HUES64 (cell line): ENCODE results near the gene GLYR1.
A peak's percentile ranks its signal among the peaks of the same experiment; 100 is the strongest.

Source experiments
- H3K27ac ChIP-seq: 2 replicates; pipeline ENCODE4 v1.7.0; 2013; ENCODE audit warnings: low read depth, low read length, inconsistent platforms
- H3K27me3 ChIP-seq: 2 replicates; pipeline ENCODE4 v1.6.1; 2013; ENCODE audit warnings: mild to moderate bottlenecking, low read length; ENCODE audit not compliant: insufficient read depth
- H3K36me3 ChIP-seq: 2 replicates; pipeline ENCODE4 v1.6.1; 2013; ENCODE audit warnings: mild to moderate bottlenecking, low read length; ENCODE audit not compliant: insufficient read depth
- H3K4me1 ChIP-seq: 2 replicates; pipeline ENCODE4 v1.6.1; 2013; ENCODE audit warnings: mild to moderate bottlenecking, low read length, moderate library complexity; ENCODE audit not compliant: insufficient read depth
- H3K4me3 ChIP-seq: 2 replicates; pipeline ENCODE4 v1.5.1; 2013; ENCODE audit warnings: mild to moderate bottlenecking, low read length, moderate library complexity
- H3K9ac ChIP-seq: 2 replicates; pipeline ENCODE4 v1.6.1; 2013; ENCODE audit warnings: mild to moderate bottlenecking, low read depth, low read length
- H3K9me3 ChIP-seq: 2 replicates; pipeline ENCODE4 v1.6.1; 2013; ENCODE audit warnings: low read depth, low read length; ENCODE audit not compliant: insufficient read depth
- WGBS: fragments of 150-250, 120-280 bp; methylation state at CpG from one replicate; pipeline ENCODE4 v1.1.7; 2013; ENCODE audit warnings: missing lambda C conversion rate; 5-methylcytosine and 5-hydroxymethylcytosine counted together

GLYR1 gene

DNA sequence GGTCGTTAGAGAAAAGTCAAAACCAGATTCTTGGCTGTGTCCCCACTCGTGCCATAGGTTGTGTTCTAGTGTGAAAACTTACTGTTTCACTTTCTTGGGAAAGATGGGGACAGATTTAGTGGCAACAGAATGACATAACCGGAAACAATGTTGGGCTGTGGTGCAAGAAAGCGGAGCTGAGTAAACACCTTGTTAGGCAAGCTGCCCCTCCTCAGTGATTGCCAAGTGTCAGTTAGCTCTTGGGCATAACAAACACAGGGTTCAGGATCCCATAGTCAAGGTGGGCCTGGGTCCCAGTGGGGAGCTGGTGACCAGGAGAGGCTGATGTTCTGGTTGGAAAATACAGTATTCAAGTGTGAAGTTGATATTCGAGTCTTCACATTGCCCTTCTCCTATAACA is 15.6 kb upstream of the GLYR1 start:
- H3K4me1 ChIP-seq, result no peaks in the 10 kb centered on the region
- no peaks in the 10 kb centered on the region for H3K9me3 ChIP-seq
- H3K27ac ChIP-seq, result no peak overlapping the region
- peaks cover 68% of the 10 kb centered on the region for H3K36me3 ChIP-seq
- H3K9ac ChIP-seq, result no peak overlapping the region
- H3K4me3 ChIP-seq, result no peak overlapping the region
- H3K27me3 ChIP-seq, result no peaks in the 10 kb centered on the region
- 95% methylated on average over 4 of the region's 5 CpGs for WGBS

DNA sequence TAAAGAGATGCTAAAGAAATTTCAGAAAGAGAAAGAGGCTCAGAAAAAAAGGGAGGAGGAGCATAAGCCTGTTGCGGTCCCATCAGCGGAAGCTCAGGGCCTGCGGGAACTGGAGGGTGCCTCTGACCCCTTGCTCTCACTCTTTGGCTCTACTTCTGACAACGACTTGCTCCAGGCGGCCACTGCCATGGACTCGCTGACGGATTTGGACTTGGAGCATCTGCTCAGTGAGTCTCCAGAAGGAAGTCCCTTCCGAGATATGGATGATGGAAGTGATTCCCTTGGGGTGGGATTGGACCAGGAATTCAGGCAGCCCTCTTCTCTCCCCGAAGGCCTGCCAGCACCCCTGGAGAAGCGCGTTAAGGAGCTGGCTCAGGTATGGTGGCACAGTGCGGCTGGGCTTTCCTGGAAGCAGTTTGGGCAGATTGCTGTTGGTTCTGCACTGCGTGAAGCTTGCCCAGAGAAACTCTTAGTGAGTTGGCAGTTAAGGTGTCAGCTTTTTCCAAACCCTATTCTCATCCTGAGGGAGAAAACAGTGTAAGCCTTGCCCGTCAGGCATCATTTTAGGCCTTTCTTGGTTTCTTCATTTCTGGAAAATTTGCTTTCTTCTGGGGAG is 13.7 kb upstream of the GLYR1 start:
- Histone ChIP-seq H3K27me3 (no peaks in the 10 kb centered on the region), H3K9ac (no peak overlapping the region), H3K4me1 (no peaks in the 10 kb centered on the region), H3K4me3 (no peak overlapping the region), H3K9me3 (no peaks in the 10 kb centered on the region), H3K36me3 (peaks cover 86% of the 10 kb centered on the region), H3K27ac (no peak overlapping the region)
- 96% methylated on average over 14 of the region's 14 CpGs for WGBS

DNA sequence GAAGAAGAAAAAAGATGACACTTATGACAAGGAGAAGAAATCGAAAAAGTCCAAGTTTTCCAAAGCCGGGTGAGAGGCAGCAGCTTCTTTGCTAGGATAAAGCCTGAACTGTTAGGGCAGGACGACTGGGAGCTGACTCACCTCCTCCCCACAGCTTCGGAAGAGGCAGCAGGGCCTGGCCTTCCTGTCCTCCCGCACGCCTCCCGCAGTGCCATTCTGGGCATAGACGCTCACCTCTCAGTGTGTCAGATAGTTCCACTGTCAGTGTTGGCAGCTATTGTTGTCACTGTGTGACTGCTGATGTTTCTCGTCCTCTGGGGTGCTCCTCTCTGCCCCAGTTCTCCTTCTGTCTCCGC is 12.8 kb upstream of the GLYR1 start:
- no peak overlapping the region for H3K9ac ChIP-seq
- H3K4me3 ChIP-seq, result no peak overlapping the region
- H3K9me3 ChIP-seq, result no peaks in the 10 kb centered on the region
- 92% methylated on average over 10 of the region's 10 CpGs for WGBS
- H3K36me3 ChIP-seq, result peaks cover 94% of the 10 kb centered on the region
- no peaks in the 10 kb centered on the region for H3K4me1 ChIP-seq
- no peaks in the 10 kb centered on the region for H3K27me3 ChIP-seq
- no peak overlapping the region for H3K27ac ChIP-seq

- no peak overlapping the region for H3K27ac ChIP-seq
- H3K4me3 ChIP-seq, result no peak overlapping the region
- WGBS, result 93% methylated on average over 17 of the region's 17 CpGs
- no peaks in the 10 kb centered on the region for H3K27me3 ChIP-seq
- no peaks in the 10 kb centered on the region for H3K4me1 ChIP-seq
- H3K36me3 ChIP-seq, result peaks cover 93% of the 10 kb centered on the region
- no peaks in the 10 kb centered on the region for H3K9me3 ChIP-seq
- no peak overlapping the region for H3K9ac ChIP-seq
Observed at GRCh38 chr16:4859190-4859899, 12.3 kb upstream of the GLYR1 start.

- Histone ChIP-seq H3K4me3 (no peak overlapping the region), H3K9me3 (no peaks in the 10 kb centered on the region), H3K36me3 (peaks cover 79% of the 10 kb centered on the region), H3K9ac (no peak overlapping the region), H3K27me3 (no peaks in the 10 kb centered on the region), H3K27ac (no peak overlapping the region), H3K4me1 (peaks cover 5% of the 10 kb centered on the region; the same call in 1 of the 2 replicates)
- WGBS, result 99% methylated on average over 2 of the region's 2 CpGs
Observed at GRCh38 chr16:4855804-4856203, 8.7 kb upstream of the GLYR1 start.

GRCh38 chr16:4855371-4855770 is 8.3 kb upstream of the GLYR1 start:
- 96% methylated on average over 5 of the region's 5 CpGs for WGBS
- H3K27ac ChIP-seq, result no peak overlapping the region
- no peak overlapping the region for H3K9ac ChIP-seq
- H3K9me3 ChIP-seq, result no peaks in the 10 kb centered on the region
- no peak overlapping the region for H3K4me3 ChIP-seq
- peaks cover 75% of the 10 kb centered on the region for H3K36me3 ChIP-seq
- peaks cover 5% of the 10 kb centered on the region; the same call in 1 of the 2 replicates for H3K4me1 ChIP-seq
- no peaks in the 10 kb centered on the region for H3K27me3 ChIP-seq

DNA sequence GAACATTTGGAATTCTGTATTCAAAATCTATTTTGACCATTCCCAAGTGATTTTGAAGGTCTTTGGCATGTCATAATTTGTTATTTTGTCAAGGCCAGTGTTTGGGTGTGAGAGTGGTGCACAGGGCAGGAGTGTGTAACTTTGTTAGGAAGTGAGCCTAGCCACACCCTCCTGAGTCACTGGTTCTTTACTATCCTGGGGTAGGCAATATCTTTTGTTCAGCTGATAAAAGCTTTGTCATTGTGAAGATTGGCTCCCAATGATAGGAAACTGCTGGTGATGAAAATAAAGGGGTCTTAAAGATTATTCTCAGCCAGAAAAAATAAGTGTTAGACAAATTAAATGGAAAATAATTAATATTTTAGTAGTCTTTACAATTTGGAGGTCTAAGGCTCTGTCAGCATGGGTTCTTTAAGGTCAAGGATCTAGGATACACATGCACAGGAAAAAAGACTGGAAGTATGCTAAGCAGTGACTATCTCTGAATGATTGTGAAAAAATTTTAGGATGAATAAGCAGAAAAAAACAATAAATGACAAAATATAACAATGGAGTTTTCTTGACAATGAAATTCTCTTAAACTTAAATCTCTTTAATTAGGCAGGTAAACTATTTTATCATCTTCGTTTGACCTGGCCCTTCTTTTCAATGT is 5.3 kb upstream of the GLYR1 start:
- H3K9ac ChIP-seq, result peak overlapping the region; percentile 33; the same call in 1 of the 2 replicates

GRCh38 chr16:4850211-4850610 is 3.1 kb upstream of the GLYR1 start:
- Histone ChIP-seq H3K27me3 (no peaks in the 10 kb centered on the region), H3K36me3 (peaks cover 30% of the 10 kb centered on the region), H3K4me3 (no peak overlapping the region), H3K9me3 (no peaks in the 10 kb centered on the region), H3K27ac (no peak overlapping the region), H3K4me1 (peaks cover 12% of the 10 kb centered on the region; the same call in 1 of the 2 replicates), H3K9ac (no peak overlapping the region)
- WGBS, result 97% methylated on average over 3 of the region's 3 CpGs

More for the DNA sequence above, 5.3 kb upstream of the GLYR1 start:
- Histone ChIP-seq H3K4me3 (no peak overlapping the region), H3K36me3 (peaks cover 45% of the 10 kb centered on the region), H3K4me1 (peaks cover 5% of the 10 kb centered on the region; the same call in 1 of the 2 replicates), H3K9me3 (no peaks in the 10 kb centered on the region), H3K27me3 (no peaks in the 10 kb centered on the region), H3K27ac (no peak overlapping the region)
- WGBS, result 88% methylated on average over 1 of the region's 1 CpG

- Histone ChIP-seq H3K36me3 (peaks cover 31% of the 10 kb centered on the region), H3K27me3 (no peaks in the 10 kb centered on the region), H3K4me1 (peaks cover 12% of the 10 kb centered on the region; the same call in 1 of the 2 replicates), H3K4me3 (peak overlapping the region; percentile 80), H3K9me3 (no peaks in the 10 kb centered on the region), H3K27ac (peak overlapping the region; percentile 93), H3K9ac (peak overlapping the region; percentile 85)
- under 1% methylated on average over 83 of the region's 83 CpGs for WGBS
Observed at GRCh38 chr16:4847774-4848587, 893 bp upstream of the GLYR1 start.

- WGBS, result under 1% methylated on average over 27 of the region's 27 CpGs
- Histone ChIP-seq H3K4me1 (peaks cover 8% of the 10 kb centered on the region; the same call in 1 of the 2 replicates), H3K36me3 (peaks cover 42% of the 10 kb centered on the region), H3K27me3 (no peaks in the 10 kb centered on the region), H3K9ac (peak overlapping the region; percentile 95), H3K9me3 (no peaks in the 10 kb centered on the region), H3K27ac (peak overlapping the region; percentile 93), H3K4me3 (peak overlapping the region; percentile 80)
Observed at GRCh38 chr16:4846503-4846900, 586 bp downstream of the GLYR1 start.
